Measurements from ENCODE around the gene APOH. TPM values are rescaled to one million over a fixed set of nuclear protein-coding genes. Genes with fewer than 3 reads are reported as not detected.

APOH gene
- total and polyA plus RNA-seq, 2 of the 13 experiments (the other 11 are each of a cell fraction or from before 2014, with no cell fraction given): 4,846 to 5,748 TPM

DNA sequence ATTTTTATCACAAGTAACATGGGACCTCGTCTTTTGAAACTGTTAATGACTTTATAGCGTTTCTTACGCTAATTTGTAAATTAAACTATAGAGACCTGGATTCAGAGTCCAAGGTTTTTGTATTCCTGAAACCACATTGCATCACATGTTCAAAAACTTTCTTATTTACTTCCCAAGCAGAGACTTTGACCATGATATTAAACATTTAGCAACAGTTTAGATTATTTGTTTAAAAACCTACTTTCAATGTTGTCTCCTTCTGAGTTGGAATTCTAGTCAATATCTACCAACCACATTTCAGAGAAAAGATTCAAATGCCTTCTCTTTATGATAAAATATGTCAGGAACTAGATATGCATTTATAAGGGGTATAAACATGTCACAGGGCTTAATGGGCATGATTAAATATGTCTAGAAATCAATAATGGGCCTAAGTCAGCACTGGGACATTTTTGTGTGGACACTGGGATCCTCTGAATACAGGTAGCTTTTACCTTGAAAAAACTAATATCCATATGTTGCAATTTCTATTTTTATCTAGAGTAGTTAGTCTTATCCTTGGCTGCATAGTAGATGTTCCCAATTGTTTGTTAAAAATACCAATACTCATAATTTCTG, 6.3 kb upstream of the APOH start (continued):
- TF ChIP-seq TBX3 (IDR thresholded peaks at IDR 0.05; ENCODE audit: borderline replicate concordance): peak; percentile 78; the same call in 1 of the 2 replicates
- TF ChIP-seq ZNF564 (CRISPR knock-in tag; IDR thresholded peaks at IDR 0.05): no peak
- no peak for TF ChIP-seq ZNF121 (CRISPR knock-in tag; IDR thresholded peaks at IDR 0.05)
- TF ChIP-seq, protein P1, sequence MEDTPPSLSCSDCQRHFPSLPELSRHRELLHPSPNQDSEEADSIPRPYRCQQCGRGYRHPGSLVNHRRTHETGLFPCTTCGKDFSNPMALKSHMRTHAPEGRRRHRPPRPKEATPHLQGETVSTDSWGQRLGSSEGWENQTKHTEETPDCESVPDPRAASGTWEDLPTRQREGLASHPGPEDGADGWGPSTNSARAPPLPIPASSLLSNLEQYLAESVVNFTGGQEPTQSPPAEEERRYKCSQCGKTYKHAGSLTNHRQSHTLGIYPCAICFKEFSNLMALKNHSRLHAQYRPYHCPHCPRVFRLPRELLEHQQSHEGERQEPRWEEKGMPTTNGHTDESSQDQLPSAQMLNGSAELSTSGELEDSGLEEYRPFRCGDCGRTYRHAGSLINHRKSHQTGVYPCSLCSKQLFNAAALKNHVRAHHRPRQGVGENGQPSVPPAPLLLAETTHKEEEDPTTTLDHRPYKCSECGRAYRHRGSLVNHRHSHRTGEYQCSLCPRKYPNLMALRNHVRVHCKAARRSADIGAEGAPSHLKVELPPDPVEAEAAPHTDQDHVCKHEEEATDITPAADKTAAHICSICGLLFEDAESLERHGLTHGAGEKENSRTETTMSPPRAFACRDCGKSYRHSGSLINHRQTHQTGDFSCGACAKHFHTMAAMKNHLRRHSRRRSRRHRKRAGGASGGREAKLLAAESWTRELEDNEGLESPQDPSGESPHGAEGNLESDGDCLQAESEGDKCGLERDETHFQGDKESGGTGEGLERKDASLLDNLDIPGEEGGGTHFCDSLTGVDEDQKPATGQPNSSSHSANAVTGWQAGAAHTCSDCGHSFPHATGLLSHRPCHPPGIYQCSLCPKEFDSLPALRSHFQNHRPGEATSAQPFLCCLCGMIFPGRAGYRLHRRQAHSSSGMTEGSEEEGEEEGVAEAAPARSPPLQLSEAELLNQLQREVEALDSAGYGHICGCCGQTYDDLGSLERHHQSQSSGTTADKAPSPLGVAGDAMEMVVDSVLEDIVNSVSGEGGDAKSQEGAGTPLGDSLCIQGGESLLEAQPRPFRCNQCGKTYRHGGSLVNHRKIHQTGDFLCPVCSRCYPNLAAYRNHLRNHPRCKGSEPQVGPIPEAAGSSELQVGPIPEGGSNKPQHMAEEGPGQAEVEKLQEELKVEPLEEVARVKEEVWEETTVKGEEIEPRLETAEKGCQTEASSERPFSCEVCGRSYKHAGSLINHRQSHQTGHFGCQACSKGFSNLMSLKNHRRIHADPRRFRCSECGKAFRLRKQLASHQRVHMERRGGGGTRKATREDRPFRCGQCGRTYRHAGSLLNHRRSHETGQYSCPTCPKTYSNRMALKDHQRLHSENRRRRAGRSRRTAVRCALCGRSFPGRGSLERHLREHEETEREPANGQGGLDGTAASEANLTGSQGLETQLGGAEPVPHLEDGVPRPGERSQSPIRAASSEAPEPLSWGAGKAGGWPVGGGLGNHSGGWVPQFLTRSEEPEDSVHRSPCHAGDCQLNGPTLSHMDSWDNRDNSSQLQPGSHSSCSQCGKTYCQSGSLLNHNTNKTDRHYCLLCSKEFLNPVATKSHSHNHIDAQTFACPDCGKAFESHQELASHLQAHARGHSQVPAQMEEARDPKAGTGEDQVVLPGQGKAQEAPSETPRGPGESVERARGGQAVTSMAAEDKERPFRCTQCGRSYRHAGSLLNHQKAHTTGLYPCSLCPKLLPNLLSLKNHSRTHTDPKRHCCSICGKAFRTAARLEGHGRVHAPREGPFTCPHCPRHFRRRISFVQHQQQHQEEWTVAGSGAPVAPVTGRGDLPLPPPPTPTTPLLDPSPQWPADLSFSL (CRISPR knock-in tag; IDR thresholded peaks at IDR 0.05): no peak
- TF ChIP-seq, protein P2, sequence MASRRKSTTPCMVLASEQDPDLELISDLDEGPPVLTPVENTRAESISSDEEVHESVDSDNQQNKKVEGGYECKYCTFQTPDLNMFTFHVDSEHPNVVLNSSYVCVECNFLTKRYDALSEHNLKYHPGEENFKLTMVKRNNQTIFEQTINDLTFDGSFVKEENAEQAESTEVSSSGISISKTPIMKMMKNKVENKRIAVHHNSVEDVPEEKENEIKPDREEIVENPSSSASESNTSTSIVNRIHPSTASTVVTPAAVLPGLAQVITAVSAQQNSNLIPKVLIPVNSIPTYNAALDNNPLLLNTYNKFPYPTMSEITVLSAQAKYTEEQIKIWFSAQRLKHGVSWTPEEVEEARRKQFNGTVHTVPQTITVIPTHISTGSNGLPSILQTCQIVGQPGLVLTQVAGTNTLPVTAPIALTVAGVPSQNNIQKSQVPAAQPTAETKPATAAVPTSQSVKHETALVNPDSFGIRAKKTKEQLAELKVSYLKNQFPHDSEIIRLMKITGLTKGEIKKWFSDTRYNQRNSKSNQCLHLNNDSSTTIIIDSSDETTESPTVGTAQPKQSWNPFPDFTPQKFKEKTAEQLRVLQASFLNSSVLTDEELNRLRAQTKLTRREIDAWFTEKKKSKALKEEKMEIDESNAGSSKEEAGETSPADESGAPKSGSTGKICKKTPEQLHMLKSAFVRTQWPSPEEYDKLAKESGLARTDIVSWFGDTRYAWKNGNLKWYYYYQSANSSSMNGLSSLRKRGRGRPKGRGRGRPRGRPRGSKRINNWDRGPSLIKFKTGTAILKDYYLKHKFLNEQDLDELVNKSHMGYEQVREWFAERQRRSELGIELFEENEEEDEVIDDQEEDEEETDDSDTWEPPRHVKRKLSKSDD (CRISPR knock-in tag; IDR thresholded peaks at IDR 0.05; ENCODE audit: low read depth): no peak
- TF ChIP-seq, protein P3, sequence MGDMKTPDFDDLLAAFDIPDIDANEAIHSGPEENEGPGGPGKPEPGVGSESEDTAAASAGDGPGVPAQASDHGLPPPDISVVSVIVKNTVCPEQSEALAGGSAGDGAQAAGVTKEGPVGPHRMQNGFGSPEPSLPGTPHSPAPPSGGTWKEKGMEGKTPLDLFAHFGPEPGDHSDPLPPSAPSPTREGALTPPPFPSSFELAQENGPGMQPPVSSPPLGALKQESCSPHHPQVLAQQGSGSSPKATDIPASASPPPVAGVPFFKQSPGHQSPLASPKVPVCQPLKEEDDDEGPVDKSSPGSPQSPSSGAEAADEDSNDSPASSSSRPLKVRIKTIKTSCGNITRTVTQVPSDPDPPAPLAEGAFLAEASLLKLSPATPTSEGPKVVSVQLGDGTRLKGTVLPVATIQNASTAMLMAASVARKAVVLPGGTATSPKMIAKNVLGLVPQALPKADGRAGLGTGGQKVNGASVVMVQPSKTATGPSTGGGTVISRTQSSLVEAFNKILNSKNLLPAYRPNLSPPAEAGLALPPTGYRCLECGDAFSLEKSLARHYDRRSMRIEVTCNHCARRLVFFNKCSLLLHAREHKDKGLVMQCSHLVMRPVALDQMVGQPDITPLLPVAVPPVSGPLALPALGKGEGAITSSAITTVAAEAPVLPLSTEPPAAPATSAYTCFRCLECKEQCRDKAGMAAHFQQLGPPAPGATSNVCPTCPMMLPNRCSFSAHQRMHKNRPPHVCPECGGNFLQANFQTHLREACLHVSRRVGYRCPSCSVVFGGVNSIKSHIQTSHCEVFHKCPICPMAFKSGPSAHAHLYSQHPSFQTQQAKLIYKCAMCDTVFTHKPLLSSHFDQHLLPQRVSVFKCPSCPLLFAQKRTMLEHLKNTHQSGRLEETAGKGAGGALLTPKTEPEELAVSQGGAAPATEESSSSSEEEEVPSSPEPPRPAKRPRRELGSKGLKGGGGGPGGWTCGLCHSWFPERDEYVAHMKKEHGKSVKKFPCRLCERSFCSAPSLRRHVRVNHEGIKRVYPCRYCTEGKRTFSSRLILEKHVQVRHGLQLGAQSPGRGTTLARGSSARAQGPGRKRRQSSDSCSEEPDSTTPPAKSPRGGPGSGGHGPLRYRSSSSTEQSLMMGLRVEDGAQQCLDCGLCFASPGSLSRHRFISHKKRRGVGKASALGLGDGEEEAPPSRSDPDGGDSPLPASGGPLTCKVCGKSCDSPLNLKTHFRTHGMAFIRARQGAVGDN (CRISPR knock-in tag; IDR thresholded peaks at IDR 0.05): no peak
- TF ChIP-seq, protein P4, sequence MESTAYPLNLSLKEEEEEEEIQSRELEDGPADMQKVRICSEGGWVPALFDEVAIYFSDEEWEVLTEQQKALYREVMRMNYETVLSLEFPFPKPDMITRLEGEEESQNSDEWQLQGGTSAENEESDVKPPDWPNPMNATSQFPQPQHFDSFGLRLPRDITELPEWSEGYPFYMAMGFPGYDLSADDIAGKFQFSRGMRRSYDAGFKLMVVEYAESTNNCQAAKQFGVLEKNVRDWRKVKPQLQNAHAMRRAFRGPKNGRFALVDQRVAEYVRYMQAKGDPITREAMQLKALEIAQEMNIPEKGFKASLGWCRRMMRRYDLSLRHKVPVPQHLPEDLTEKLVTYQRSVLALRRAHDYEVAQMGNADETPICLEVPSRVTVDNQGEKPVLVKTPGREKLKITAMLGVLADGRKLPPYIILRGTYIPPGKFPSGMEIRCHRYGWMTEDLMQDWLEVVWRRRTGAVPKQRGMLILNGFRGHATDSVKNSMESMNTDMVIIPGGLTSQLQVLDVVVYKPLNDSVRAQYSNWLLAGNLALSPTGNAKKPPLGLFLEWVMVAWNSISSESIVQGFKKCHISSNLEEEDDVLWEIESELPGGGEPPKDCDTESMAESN (CRISPR knock-in tag; conservative IDR thresholded peaks at IDR 0.05): no peak
- TF ChIP-seq ELF3 (CRISPR knock-in tag; IDR thresholded peaks at IDR 0.05): peak; percentile 72; the same call in 1 of the 2 replicates
- TF ChIP-seq, protein P5, sequence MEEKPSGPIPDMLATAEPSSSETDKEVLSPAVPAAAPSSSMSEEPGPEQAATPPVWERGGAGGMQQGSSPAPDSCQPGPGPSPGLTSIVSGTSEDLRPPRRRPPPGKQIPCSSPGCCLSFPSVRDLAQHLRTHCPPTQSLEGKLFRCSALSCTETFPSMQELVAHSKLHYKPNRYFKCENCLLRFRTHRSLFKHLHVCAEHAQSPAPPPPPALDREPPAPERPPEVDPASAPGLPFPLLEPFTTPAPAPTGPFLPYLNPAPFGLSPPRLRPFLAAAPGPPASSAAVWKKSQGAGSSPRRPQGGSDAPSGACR (CRISPR knock-in tag; IDR thresholded peaks at IDR 0.05): 0 out of 2 replicates have a peak, but pooled peaks have one; percentile 26
- no peak for TF ChIP-seq ZSCAN29 (CRISPR knock-in tag; conservative IDR thresholded peaks at IDR 0.05)
- TF ChIP-seq ZNF468 (CRISPR knock-in tag; IDR thresholded peaks at IDR 0.05): no peak
- no peak for TF ChIP-seq ZNF138 (CRISPR knock-in tag; IDR thresholded peaks at IDR 0.05; ENCODE audit: low read depth)

Data from HepG2 (cell line).